T follicular helper cell (primary cell): ENCODE measurements around the gene HOOK1.
A peak's percentile ranks its signal among the peaks of the same experiment; 100 is the strongest.
"Not testable (repeated sequence)": the region's sequence is repeated elsewhere in the genome, so short reads cannot be mapped to it uniquely, and the experiment has no call there.

Experiments used
- DNase-seq: peaks from one replicate; pipeline ENCODE4 v3.0.0-alpha.2; 2020; ENCODE audit warnings: low read depth

Gene HOOK1

GRCh38 chr1:59819566-59820438, 5.1 kb downstream of the HOOK1 start:
- no peak for DNase-seq

- DNase-seq, result no peak
Measured at GRCh38 chr1:59827055-59827643, 12.4 kb downstream of the HOOK1 start.

- DNase-seq, result no peak
Measured at GRCh38 chr1:59828160-59828559, 13.4 kb downstream of the HOOK1 start.

DNA sequence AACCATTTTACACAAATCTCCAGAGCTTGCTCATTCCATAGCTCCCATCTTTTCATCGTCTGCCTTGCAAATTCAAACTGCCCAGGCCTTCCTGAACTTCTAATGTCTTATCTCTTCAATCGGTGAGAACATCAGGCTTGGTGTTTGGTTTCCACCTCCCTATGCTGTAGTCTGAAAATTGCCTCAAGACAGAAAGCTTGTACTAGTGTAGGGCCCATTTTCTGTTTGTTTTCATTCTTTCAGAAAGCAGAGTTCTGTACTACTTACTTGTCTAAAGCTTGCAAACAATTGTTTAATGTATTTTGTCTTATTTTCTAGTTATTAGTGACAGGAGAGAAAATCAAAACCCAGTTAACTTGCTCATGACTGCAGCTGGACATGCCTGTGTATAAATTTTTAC, 16.8 kb downstream of the HOOK1 start:
- no peak for DNase-seq

DNA sequence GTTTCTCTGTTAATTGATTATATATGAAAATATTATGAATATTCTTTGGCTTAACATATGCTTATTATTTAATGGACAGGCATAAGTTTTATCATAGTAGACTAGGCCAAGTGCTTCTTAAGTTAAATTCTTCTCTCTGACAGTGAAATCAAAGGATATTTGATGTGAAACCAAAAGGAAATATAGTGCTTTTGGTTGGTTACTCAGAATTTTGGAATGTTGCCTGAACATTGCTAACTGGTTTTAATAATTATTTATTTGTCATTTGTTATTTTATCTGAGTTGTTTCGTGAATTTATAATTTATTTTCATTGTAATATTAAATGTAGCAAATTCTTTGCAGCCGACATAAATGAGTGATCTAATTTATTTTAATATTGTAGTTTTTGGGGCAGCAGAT, 18.3 kb downstream of the HOOK1 start:
- no peak for DNase-seq

GRCh38 chr1:59833991-59834390, 19.2 kb downstream of the HOOK1 start:
- no peak for DNase-seq

DNA sequence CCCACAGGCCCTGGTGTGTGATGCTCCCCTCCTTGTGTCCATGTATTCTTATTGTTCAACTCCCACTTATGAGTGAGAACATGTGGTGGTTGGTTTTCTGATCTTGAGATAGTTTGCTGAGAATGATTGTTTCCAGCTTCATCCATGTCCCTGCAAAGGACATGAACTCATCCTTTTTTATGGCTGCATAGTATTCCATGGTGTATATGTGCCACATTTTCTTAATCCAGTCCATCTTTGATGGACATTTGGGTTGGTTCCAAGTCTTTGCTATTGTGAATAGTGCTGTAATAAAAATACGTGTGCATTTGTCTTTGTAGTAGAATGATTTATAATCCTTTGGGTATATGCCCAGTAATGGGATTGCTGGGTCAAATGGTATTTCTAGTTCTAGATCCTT, 23.1 kb downstream of the HOOK1 start:
- not testable (repeated sequence) for DNase-seq

GRCh38 chr1:59845091-59845490, 30.3 kb downstream of the HOOK1 start:
- DNase-seq, result no peak

DNA sequence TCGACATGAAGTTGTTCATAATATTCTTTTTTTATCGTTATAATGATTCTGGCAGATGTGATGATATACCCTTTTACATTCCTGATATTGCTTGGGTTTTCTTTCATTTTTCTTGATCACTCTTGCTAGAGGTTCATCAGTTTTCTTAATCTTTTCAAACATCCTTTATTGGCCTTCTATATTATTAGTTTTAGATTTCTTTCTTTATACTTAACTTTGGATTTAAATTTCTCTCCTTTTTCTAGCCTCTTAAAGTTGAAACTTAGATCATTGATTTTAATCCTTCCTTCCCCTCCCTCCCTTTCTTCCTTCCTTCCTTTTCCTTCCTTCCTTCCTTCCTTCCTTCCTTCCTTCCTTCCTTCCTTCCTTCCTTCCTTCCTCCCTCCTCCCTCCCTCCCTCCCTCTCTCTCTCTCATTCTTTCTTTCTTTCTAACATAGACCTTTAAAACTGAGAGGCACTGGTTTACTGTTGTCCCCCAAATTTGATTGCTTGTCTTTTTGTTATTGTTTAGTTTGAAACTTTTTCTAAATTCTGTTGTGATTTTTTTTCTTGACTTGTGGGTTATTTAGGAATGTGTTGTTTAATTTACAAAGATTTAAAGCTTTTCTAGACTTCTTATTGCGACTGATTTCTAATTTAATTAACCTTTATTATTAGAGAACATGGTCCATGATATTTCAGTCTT, 31.6 kb downstream of the HOOK1 start:
- no peak for DNase-seq

DNA sequence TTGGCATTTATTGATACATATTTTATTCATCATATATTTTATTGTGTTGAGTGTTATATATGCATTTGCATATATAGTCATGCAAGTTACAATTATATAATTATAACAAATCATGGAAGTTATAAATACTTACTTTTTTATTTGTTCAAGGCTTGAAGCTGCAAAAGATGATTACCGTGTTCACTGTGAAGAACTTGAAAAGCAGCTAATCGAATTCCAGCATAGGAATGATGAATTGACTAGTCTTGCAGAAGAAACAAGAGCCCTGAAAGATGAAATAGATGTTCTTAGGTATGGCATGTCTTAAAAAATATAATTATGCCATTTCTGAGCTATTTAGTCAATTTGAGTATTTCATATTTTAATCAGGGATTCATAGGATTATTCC, 32.1 kb downstream of the HOOK1 start:
- DNase-seq, result no peak

DNA sequence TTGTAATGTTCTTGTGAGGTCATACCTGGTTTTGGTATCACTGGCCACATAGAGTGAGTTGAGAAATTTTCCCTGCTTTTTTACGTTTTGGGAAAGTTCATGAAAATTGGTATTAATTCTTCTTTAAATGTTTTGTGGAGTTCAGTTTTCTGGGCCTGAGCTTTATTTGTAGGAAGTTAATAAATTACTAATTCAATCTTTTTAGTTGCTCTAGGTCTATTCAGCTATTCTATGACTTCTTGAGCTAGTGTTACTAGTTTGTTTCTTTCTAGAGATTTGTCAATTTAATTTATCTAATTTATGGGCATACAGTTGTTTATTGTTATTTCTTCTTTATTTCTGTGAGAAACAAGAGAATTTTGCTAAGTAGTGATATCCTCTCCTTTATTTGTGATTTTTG, 37.4 kb downstream of the HOOK1 start:
- DNase-seq, result no peak

GRCh38 chr1:59855297-59855696, 40.5 kb downstream of the HOOK1 start:
- DNase-seq, result not testable (repeated sequence)

DNA sequence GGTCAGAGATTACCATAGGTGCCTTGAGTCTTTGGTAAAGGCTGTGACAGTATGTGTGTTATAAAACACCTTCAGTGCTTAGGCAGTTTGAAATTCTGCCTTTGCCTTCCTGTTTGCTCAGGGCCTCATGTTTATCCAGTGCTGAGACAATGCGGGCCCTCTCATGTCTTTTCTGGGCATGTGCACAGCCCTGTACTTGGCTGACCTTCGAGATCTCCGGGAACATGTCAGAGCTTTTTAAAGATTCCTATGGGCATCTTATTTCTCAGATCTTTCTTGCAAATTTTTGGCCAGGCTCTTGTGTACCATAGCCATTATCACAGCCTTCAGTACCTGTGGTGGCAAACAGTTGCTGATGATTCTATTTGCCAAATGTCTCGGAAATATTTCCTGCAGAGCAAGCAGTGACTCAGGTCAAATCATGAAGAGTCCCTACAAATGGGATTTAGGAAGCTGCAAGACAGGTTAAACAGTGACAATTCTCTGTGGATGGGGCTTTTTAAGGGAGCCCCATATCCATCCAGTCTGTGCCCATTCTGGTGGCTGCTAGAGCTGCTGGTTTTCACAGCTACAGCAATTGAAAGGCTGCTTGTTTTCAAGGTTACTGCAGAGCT, 42.1 kb downstream of the HOOK1 start:
- DNase-seq, result no peak

DNA sequence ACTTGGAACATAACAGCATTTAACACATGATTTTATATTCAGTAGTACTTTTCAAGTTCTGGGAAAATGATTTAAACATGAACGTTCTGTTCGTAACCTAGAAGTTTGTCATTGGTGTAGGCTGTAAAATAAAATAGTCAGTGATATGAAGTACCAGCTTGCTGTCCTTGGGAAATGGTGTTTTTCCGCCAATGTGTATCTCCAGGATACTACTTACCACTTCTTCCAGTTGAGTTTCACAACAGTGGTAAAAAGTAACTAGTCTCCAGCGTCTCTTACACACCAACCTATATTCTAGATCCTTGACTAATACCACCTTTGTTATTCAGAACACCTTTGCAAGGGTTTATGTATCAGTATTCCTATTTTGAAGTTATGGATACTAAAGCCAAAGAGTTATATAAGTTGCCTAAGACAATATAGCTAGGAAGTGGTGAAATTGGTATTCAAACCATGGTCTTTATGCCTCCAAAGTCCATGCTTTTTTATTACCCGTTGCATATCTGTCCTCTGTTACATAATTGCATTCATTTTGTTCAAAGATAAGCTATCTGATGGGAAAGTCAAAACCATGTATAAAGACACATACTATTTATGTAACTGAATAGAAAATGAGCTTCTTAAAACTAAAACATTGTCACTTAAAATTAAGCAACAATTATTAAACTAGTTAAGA, 43.1 kb downstream of the HOOK1 start:
- no peak for DNase-seq

GRCh38 chr1:59866462-59866861, 51.7 kb downstream of the HOOK1 start:
- no peak for DNase-seq

DNA sequence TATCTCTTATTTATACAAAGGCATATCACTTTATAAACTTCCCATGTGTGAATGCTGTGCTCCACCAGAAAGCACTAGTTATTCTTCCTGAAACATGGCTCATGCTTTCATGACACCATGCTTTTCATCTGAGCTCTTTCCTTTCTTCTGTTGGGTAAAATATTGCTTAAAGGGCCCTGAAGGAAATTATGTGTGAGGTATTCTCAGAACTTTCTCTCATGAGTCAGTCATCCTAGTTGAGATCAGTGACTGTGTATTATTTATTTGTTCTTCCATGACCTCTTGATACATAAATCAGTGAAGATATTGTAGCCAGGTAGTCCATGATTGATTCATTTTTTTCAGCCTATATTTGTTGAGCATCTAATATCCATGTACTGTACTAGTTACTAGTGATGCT, 57.0 kb downstream of the HOOK1 start:
- no peak for DNase-seq

DNA sequence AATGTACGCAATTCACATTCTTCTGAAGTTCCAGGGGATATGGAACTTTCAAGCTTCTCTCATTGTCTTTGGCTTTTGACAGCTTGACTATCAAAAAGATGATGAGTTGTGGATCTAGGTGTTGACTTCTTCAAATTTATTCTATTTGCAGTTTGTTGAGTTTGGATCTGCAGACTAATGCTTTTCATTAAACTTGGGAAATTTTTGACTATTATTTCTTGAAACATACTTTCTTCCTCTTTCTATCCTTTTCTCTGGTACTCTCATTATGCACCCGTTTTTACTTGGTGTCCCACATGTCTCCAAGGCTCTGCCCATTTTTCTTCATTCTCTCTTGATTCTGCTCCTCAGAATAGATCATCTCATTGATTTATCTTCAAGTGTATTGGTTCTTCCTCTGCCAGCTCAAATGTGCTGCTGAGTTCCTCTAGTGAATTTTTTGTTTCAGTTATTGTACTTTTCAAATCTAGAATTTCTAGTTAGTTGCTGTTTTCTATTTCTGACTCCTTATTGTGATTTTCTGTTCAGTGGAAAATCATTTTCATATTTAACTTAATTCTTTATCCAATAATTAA, 62.4 kb downstream of the HOOK1 start:
- DNase-seq, result no peak

- no peak for DNase-seq
Measured at GRCh38 chr1:59878370-59878769, 63.6 kb downstream of the HOOK1 start.

DNA sequence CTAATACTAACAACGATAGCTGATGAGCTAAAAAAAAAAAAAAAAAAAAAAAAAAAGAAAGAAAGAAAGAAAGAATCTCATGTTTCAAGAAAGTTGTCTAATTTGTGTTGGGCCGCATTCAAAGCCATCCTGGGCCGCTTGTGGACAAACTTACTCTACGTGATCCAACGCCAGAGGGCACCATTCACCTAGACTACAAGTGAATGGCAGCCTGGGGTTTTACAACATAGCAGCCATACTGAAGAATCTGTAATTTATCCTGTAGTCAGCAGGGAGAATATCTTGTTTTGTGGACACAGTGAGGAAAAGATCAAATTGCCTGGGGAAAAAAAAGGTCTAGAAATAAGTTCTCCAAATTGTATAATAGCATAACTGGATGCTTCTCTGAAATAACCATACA, 64.8 kb downstream of the HOOK1 start:
- DNase-seq, result peak; percentile 8

DNA sequence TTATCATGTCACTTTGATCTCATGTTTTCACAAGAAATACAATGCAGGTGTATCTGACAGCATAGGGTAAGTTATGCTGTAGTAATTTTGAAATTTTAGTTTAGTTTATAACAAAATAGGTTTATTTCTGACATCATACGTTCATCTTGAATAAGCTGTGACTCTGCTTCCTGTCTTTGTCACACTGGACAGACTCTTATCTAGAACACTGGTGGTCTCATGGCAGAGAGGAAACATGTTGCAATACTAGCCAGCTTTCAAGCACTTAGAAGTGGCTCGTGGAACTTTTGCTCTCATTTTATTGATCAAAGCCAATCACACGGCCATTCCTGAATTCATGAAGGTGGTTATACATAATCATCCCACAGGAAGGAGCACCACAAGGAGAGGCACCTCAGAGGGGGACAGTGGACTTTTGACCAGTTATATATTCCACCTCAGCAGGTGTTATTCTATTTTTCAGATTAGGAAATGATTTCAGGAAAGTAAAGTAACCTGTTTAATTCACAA, 65.3 kb downstream of the HOOK1 start:
- no peak for DNase-seq

DNA sequence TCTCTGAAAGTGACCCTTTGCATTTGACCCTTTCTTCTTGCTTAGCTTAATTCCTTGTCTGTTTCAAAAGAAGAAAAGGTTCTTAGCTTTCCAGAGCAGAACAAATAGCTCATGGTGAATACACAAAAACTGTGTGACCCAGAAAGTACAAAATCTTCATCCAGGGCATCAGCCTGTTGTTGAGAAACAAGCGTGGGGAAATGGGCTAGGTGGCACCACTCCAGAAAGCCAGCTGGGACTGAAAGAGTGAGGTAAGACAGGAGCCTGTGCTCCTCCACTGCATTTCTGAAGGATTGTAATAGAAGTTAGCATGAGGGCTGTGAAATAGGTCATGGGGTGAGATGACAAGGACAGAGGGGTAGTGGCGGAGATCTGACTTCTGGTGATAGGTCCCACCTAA, 66.0 kb downstream of the HOOK1 start:
- DNase-seq, result no peak
